Measurements from ENCODE around the gene RFX2.

DNA sequence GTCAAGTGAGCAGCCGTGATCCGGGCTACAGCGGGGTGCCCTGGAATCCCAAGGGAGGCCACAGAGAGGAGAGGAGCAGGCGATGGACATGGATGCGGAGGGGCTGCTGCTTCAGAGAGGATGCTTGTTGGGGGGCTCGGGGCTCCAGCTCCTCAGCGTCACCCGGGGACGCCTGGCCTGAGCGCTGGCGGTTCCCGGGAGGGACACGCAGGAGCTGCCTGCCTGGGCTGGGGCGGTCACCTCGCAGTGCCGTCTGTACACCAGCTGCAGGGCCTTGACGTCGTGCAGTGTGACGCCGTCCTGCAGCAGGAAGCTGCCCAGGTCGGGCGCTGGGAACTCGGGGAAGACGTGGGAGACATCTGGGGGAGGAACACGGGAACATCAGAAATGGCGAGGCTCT lies 102.4 kb downstream of the RFX2 start:
- TF ChIP-seq CTCF (IDR thresholded peaks at IDR 0.05; ENCODE audit: insufficient read depth, low read length, poor library complexity, severe bottlenecking), result no peak
- TF ChIP-seq EZH2phosphoT487 (conservative IDR thresholded peaks at IDR 0.05; ENCODE audit: low read length), result no peak
